K562 (cell line): ENCODE results near the gene ELK4. TPM values are rescaled to one million over a fixed set of nuclear protein-coding genes. Genes with fewer than 3 reads are reported as not detected.
A peak's percentile ranks its signal among the peaks of the same experiment; 100 is the strongest.

Source experiments
- ATAC-seq: fragments of 200-7000 bp; cut with Tn5 transposase; 3 replicates; pipeline ENCODE4 v1.9.1; 2020; ENCODE audit warnings: moderate library complexity
- BruUV-seq: library from RNA; stranded (reverse); fragments of 400-500 nt; replicated peaks from 2 replicates; lab custom pipeline; 2021; lab: Mats Ljungman, UMichigan
- CTCF ChIA-PET: fragments of 300-600 bp; formaldehyde crosslinking; extraction: SDS; loops from one replicate; lab custom pipeline; 2021; ENCODE audit warnings: low intra/inter-chr PET ratio; lab: Yijun Ruan, JAX
- POLR2A ChIA-PET: fragments of 300-600, 350-650 bp; sonication (Branson Sonifier 250); formaldehyde crosslinking; extraction: SDS; loops from one replicate; lab custom pipeline; 2021; ENCODE audit warnings: antibody characterized with exemption, inconsistent platforms; lab: Yijun Ruan, JAX
- DNase-seq, 4 experiments: peaks; one replicate each; pipeline versions ENCODE4 v3.0.0 to v3.0.0-alpha.2; 2011 to 2018; ENCODE audit warnings: low spot score in 3 of 4, mixed read lengths in 3 of 4; ENCODE audit errors: extremely low read depth in 1 of 4
- FAIRE-seq: peaks from 2 replicates; lab custom pipeline; 2011; peaks lifted over from hg19 to GRCh38; lab: Jason Lieb, UNC
- H2AFZ ChIP-seq: 2 replicates; pipeline ENCODE4 v1.6.0; 2011; ENCODE audit warnings: low read depth, low read length, control low read depth, inconsistent platforms
- H3K27ac ChIP-seq: fragments of 200-600 bp; 3 replicates; pipeline ENCODE4 v1.8.0; 2011; ENCODE audit warnings: low read depth, mild to moderate bottlenecking, control low read depth, inconsistent platforms, low read length, moderate library complexity, mixed read lengths; ENCODE audit errors: extremely low read depth
- H3K27me3 ChIP-seq, 2 experiments: fragments of 300-600 bp in 1 of 2; 2 replicates in 1 of 2; 3 replicates in 1 of 2; pipeline versions ENCODE4 v1.6.0 to v1.8.0; 2011; ENCODE audit warnings: inconsistent platforms in 2 of 2, low read length in 2 of 2, mild to moderate bottlenecking in 1 of 2, mixed read lengths in 1 of 2, moderate library complexity in 1 of 2; ENCODE audit not compliant: control insufficient read depth in 2 of 2, insufficient read depth in 2 of 2
- H3K36me3 ChIP-seq: fragments of 300-600 bp; 3 replicates; pipeline ENCODE4 v1.8.0; 2011; ENCODE audit warnings: mild to moderate bottlenecking, low read length, inconsistent platforms; ENCODE audit not compliant: control insufficient read depth, insufficient read depth
- H3K4me1 ChIP-seq, 2 experiments: fragments of 200-600 bp in 1 of 2; replicated peaks in 1 of 2; 2 replicates in 1 of 2; 3 replicates in 1 of 2; pipeline versions ENCODE4 v1.5.1 to v1.8.0; 2011; ENCODE audit warnings: inconsistent platforms in 2 of 2, low read length in 2 of 2, mild to moderate bottlenecking in 1 of 2, mixed read lengths in 1 of 2, moderate library complexity in 1 of 2; ENCODE audit not compliant: control insufficient read depth in 2 of 2, insufficient read depth in 2 of 2
- H3K4me2 ChIP-seq: 2 replicates; pipeline ENCODE4 v1.6.1; 2011; ENCODE audit warnings: low read length, control low read depth, inconsistent platforms, mixed read lengths; ENCODE audit not compliant: insufficient read depth
- H3K4me3 ChIP-seq: fragments of 200-600 bp; sonication (generic), shearing (Covaris generic); 2 replicates; pipeline ENCODE4 v1.5.1; 2016; ENCODE audit warnings: control low read depth, inconsistent platforms
- H3K79me2 ChIP-seq: fragments of 200-600 bp; 3 replicates; pipeline ENCODE4 v1.8.0; 2011; ENCODE audit warnings: low read length, inconsistent platforms; ENCODE audit not compliant: control insufficient read depth, insufficient read depth
- H3K9ac ChIP-seq, 2 experiments: 2 replicates each; pipeline versions ENCODE4 v1.6.0 to v1.6.1; 2011; ENCODE audit warnings: low read depth in 2 of 2, low read length in 2 of 2, control low read depth in 1 of 2, inconsistent platforms in 1 of 2, mild to moderate bottlenecking in 1 of 2, mixed read lengths in 1 of 2; ENCODE audit not compliant: insufficient read depth in 1 of 2
- H3K9me1 ChIP-seq: one replicate; pipeline ENCODE4 v1.6.0; 2011; ENCODE audit warnings: inconsistent platforms, mild to moderate bottlenecking, low read length, moderate library complexity; ENCODE audit not compliant: control insufficient read depth, insufficient read depth
- H3K9me3 ChIP-seq: replicated peaks from 2 replicates; pipeline ENCODE4 v1.5.1; 2011; ENCODE audit warnings: low read depth, low read length, inconsistent platforms; ENCODE audit not compliant: control insufficient read depth, insufficient read depth
- H4K20me1 ChIP-seq: replicated peaks from 2 replicates; pipeline ENCODE4 v1.6.1; 2011; ENCODE audit warnings: low read length, inconsistent platforms, mixed read lengths; ENCODE audit not compliant: control insufficient read depth, insufficient read depth
- ARID2 ChIP-seq: fragments of 450-650 bp; IDR thresholded peaks from 2 replicates; pipeline ENCODE4 v1.6.1; 2017; ENCODE audit warnings: antibody characterized with exemption, mild to moderate bottlenecking
- FOS ChIP-seq: IDR thresholded peaks from 3 replicates; pipeline ENCODE4 v1.6.1; 2011; ENCODE audit not compliant: insufficient read length; ENCODE audit errors: extremely low read depth
- HIVEP1 ChIP-seq: fragments of 250-450 bp; sonication (Bioruptor Pico); IDR thresholded peaks from 2 replicates; pipeline ENCODE4 v1.4.0; 2020; ENCODE audit warnings: mild to moderate bottlenecking
- HNRNPH1 ChIP-seq: fragments of 200-400 bp; formaldehyde crosslinking; optimal IDR thresholded peaks from 2 replicates; pipeline ENCODE3; 2017; ENCODE audit warnings: low read depth, mild to moderate bottlenecking, low read length, moderate library complexity
- MCM5 ChIP-seq: fragments of 450-650 bp; IDR thresholded peaks from 2 replicates; pipeline ENCODE4 v1.6.1; 2016; ENCODE audit warnings: low read depth
- MTA1 ChIP-seq: fragments of 450-650 bp; IDR thresholded peaks from 2 replicates; pipeline ENCODE4 v1.6.1; 2017; ENCODE audit warnings: borderline replicate concordance
- NRF1 ChIP-seq, 2 experiments: fragments of 450-650 bp; IDR thresholded peaks in 1 of 2; conservative IDR thresholded peaks in 1 of 2; 2 replicates each; pipeline ENCODE4 v1.6.1; 2014; ENCODE audit warnings: mild to moderate bottlenecking in 2 of 2
- PHTF2 ChIP-seq: fragments of 250-450 bp; sonication (Bioruptor Pico); IDR thresholded peaks from 2 replicates; pipeline ENCODE4 v1.5.0; 2021; ENCODE audit warnings: mild to moderate bottlenecking
- PTTG1 ChIP-seq: fragments of 450-650 bp; IDR thresholded peaks from 2 replicates; pipeline ENCODE4 v1.6.1; 2016; ENCODE audit warnings: low read depth, mild to moderate bottlenecking, missing genetic modification characterization, missing compliant biosample characterization
- SETDB1 ChIP-seq: IDR thresholded peaks from one replicate; pipeline ENCODE4 v1.6.1; 2012; ENCODE audit warnings: low read length, control low read depth, inconsistent platforms
- SMAD1 ChIP-seq: fragments of 150-350 bp; IDR thresholded peaks from 2 replicates; pipeline ENCODE4 v1.6.1; 2014; ENCODE audit warnings: low read length, low read depth; ENCODE audit not compliant: partially characterized antibody
- TCF7 ChIP-seq: sonication (generic); IDR thresholded peaks from 2 replicates; pipeline ENCODE4 v1.6.1; 2016; ENCODE audit warnings: antibody characterized with exemption, borderline replicate concordance
- ZC3H11A ChIP-seq: IDR thresholded peaks from 2 replicates; pipeline ENCODE4 v1.6.1; 2012; ENCODE audit warnings: low read depth, low read length, improper control_type of control experiment
- ZC3H4 ChIP-seq: sonication (generic); formaldehyde crosslinking; IDR thresholded peaks from 2 replicates; pipeline ENCODE4 v1.9.0; 2021; ENCODE audit warnings: missing genetic modification reagents, borderline replicate concordance
- ZNF133 ChIP-seq: fragments of 250-450 bp; sonication (Bioruptor Pico); IDR thresholded peaks from 2 replicates; pipeline ENCODE4 v1.4.0; 2020; ENCODE audit warnings: mild to moderate bottlenecking
- ZNF184 ChIP-seq: sonication (generic); formaldehyde crosslinking; IDR thresholded peaks from 2 replicates; pipeline ENCODE4 v1.5.0; 2020; ENCODE audit warnings: missing genetic modification reagents
- ZNF445 ChIP-seq: fragments of 250-450 bp; sonication (Bioruptor Pico); IDR thresholded peaks from 2 replicates; pipeline ENCODE4 v1.4.0; 2020; ENCODE audit warnings: low read depth, mild to moderate bottlenecking, moderate library complexity
- ZNF584 ChIP-seq: fragments of 200-800 bp; sonication (Bioruptor generic); IDR thresholded peaks from 2 replicates; pipeline ENCODE4 v1.6.1; 2016; ENCODE audit warnings: low read depth, mild to moderate bottlenecking, missing genetic modification characterization, missing compliant biosample characterization
- WGBS: fragments of 100-300 bp; shearing (Covaris generic); methylation state at CpG from one replicate; pipeline ENCODE4 v1.1.6; 2016; ENCODE audit warnings: low coverage, mixed read lengths; ENCODE audit not compliant: insufficient coverage; ENCODE audit errors: missing lambda C conversion rate; 5-methylcytosine and 5-hydroxymethylcytosine counted together
- in situ Hi-C: fragments of 300-500 bp; cut with MboI; formaldehyde crosslinking; loops from 4 replicates; pipeline ENCODE4 v1.15.0; 2018; ENCODE audit warnings: inconsistent platforms, mixed read lengths
- intact Hi-C: fragments of 100-400 bp; cut with micrococcal nuclease; formaldehyde crosslinking; loops from 2 replicates; pipeline ENCODE4 v1.14.2; 2022
- polyA plus RNA-seq, 8 experiments: library from polyadenylated mRNA; depleted of rRNA in 4 of 8; stranded (reverse) in 5 of 8; unstranded in 3 of 8; fragments of >200 nt; fragmentation: Nextera tagmentation in 2 of 8; fragmentation: Illumina TruSeq in 1 of 8; extraction: Ambion mirVana in 2 of 8; extraction: Trizol in 1 of 8; gene quantifications; 2 replicates each; pipeline versions ENCODE4 v1.2.1 to v1.2.3, GENCODE V29; 2011 to 2014; ENCODE audit warnings: inconsistent platforms in 1 of 8, missing spikeins in 1 of 8
- total RNA-seq, 7 experiments: library from RNA; depleted of rRNA in 6 of 7; stranded (reverse); fragments of >200 nt in 6 of 7; fragmentation: Illumina TruSeq in 2 of 7; extraction: Trizol in 2 of 7; gene quantifications; 2 replicates each; pipeline versions ENCODE4 v1.2.1 to v1.2.3, GENCODE V29; 2011 to 2021; ENCODE audit warnings: low replicate concordance in 1 of 7

Gene ELK4
- total and polyA plus RNA-seq, 9 of the 15 experiments (the other 6 are each of a cell fraction or from before 2014, with no cell fraction given), result 2.0 to 21.7 (median 9.2) TPM

GRCh38 chr1:205661429-205662134 is 29.8 kb upstream of the ELK4 start:
- peaks cover 35% of the 10 kb centered on the region; the same call in 1 of the 2 replicates for H4K20me1 ChIP-seq
- H3K9ac ChIP-seq, result peak overlapping the region in 1 of 2 experiments; percentile 61; a peak in 2 of 4 replicates
- H3K4me2 ChIP-seq, result no peak overlapping the region
- ATAC-seq (no peak), FAIRE-seq (no peak), DNase-seq (no peak)
- 40% methylated on average over 16 of the region's 16 CpGs for WGBS
- in situ Hi-C loops, result no loop called here
- POLR2A ChIA-PET, result interaction anchor here (1.0 kb wide), 1 partner anchor 17 kb away, joined by 4 read pairs; no protein-coding TSS in a partner anchor
- H3K27ac ChIP-seq, result no peak overlapping the region
- H2AFZ ChIP-seq, result no peak overlapping the region
- intact Hi-C loops, result no loop called here
- no peak for TF ChIP-seq TCF7
- no peak for TF ChIP-seq ZNF133 (CRISPR knock-in tag)
- no TSS peak for BruUV-seq
- H3K4me1 ChIP-seq, result peaks cover 2 to 33% of the 10 kb centered on the region in 2 experiments; a peak in 3 of 5 replicates
- no peak overlapping the region for H3K4me3 ChIP-seq
- H3K27me3 ChIP-seq, result peaks cover 0 to 11% of the 10 kb centered on the region in 2 experiments; a peak in 1 of 5 replicates
- H3K9me3 ChIP-seq, result no peaks in the 10 kb centered on the region
- CTCF ChIA-PET, result interaction anchor here (0.6 to 1.5 kb wide), 4 partner anchors 50 to 269 kb away, joined by 4 to 5 read pairs (median 4); no protein-coding TSS in a partner anchor
- H3K36me3 ChIP-seq, result no peaks in the 10 kb centered on the region
- no peaks in the 10 kb centered on the region for H3K79me2 ChIP-seq
- H3K9me1 ChIP-seq, result no peaks in the 10 kb centered on the region

DNA sequence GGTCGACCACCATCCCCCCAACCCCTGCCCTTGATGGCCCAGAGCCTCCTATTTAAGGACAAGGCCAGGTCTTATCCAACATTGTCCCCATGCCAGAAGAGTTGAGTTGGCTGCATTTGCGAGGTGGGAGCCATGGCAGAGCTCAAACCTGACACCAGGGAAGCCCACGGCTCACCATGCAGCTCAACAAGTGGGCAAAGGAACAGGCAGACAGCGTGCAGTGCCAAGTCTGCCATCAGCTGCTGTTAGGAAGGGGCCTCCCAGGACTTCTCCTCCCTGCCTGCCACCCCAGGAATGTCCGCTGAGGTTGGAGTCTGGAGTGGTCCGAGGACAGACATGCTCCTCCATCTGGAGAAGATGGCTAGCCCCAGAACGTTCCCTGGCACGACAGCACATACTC is 28.6 kb upstream of the ELK4 start:
- no peaks in the 10 kb centered on the region for H3K79me2 ChIP-seq
- no peak overlapping the region for H3K4me2 ChIP-seq
- ChIA-PET CTCF (interaction anchor here (0.7 to 4.9 kb wide), 3 partner anchors 50 to 317 kb away, joined by 3 to 81 read pairs (median 20); no protein-coding TSS in a partner anchor), POLR2A (interaction anchor here (0.5 to 4.9 kb wide), 7 partner anchors 18 to 249 kb away, joined by 3 to 46 read pairs (median 4); partner anchors contain the start of gene SLC45A3)
- H3K4me1 ChIP-seq, result peaks cover 2 to 33% of the 10 kb centered on the region in 2 experiments; a peak in 3 of 5 replicates
- ATAC-seq (no peak), DNase-seq (no peak), FAIRE-seq (no peak)
- no peaks in the 10 kb centered on the region for H3K36me3 ChIP-seq
- H2AFZ ChIP-seq, result no peak overlapping the region
- H3K9ac ChIP-seq, result peak overlapping the region in 1 of 2 experiments; percentile 3; a peak in 1 of 4 replicates
- H3K9me3 ChIP-seq, result no peaks in the 10 kb centered on the region
- H4K20me1 ChIP-seq, result peaks cover 28% of the 10 kb centered on the region; the same call in 1 of the 2 replicates
- no peak overlapping the region for H3K4me3 ChIP-seq
- no peak overlapping the region for H3K27ac ChIP-seq
- no TSS peak for BruUV-seq
- no peaks in the 10 kb centered on the region for H3K9me1 ChIP-seq
- in situ Hi-C loops (no loop called here), intact Hi-C loops (no loop called here)
- 11% methylated on average over 8 of the region's 8 CpGs for WGBS
- H3K27me3 ChIP-seq, result peaks cover 0 to 11% of the 10 kb centered on the region in 2 experiments; a peak in 1 of 5 replicates
- no peak for TF ChIP-seq ZC3H4
- no peak for TF ChIP-seq NRF1 (conservative IDR thresholded peaks at IDR 0.05 in 1 of 2, IDR thresholded peaks at IDR 0.05 in 1 of 2)
- no peak for TF ChIP-seq PHTF2 (CRISPR knock-in tag)
- TF ChIP-seq SETDB1, result no peak
- no peak for TF ChIP-seq HIVEP1 (CRISPR knock-in tag)
- no peak for TF ChIP-seq SMAD1
- no peak for TF ChIP-seq FOS
- TF ChIP-seq ZC3H11A, result no peak
- no peak for TF ChIP-seq ZNF184 (CRISPR knock-in tag)
- TF ChIP-seq MTA1, result no peak
- TF ChIP-seq ARID2, result no peak
- TF ChIP-seq ZNF445 (CRISPR knock-in tag), result no peak
- TF ChIP-seq HNRNPH1, result no peak
- no peak for TF ChIP-seq MCM5
- TF ChIP-seq ZNF584, result no peak
- no peak for TF ChIP-seq PTTG1 (tag)
